Measurements from ENCODE around the gene CCDC24. TPM values are rescaled to one million over a fixed set of nuclear protein-coding genes. Genes with fewer than 3 reads are reported as not detected.
A peak's percentile ranks its signal among the peaks of the same experiment; 100 is the strongest.

The CCDC24 gene
- total RNA-seq, 1 experiment from 2014 or later, result 11.8 TPM

GRCh38 chr1:43946236-43947060 lies 45.0 kb upstream of the CCDC24 start, which contains the start of gene IPO13:
TSS of gene IPO13 (plus strand) at chr1:43946950. CDS start at chr1:43947601, 651 bp downstream.
- Histone ChIP-seq H3K9me3 (ENCODE audit: control insufficient read depth, low read depth, low read length) (no peaks in the 10 kb centered on the region), H2BK5ac (ENCODE audit: insufficient read length, low read length) (no peak within 1 kb of the TSS), H3K18ac (ENCODE audit: insufficient read length, low read depth, low read length) (peak within 1 kb of the TSS; percentile 98), H2BK15ac (ENCODE audit: low read depth, low read length) (no peak within 1 kb of the TSS), H4K91ac (ENCODE audit: insufficient read length, low read depth, low read length) (no peak within 1 kb of the TSS), H2AK5ac (ENCODE audit: insufficient read length, low read length) (no peak within 1 kb of the TSS), H3T11ph (ENCODE audit: low read length) (no peak within 1 kb of the TSS), H3K23me2 (ENCODE audit: insufficient read length, low read depth, low read length, poor library complexity, severe bottlenecking) (peaks cover 10% of the 10 kb centered on the region), H3K27ac (ENCODE audit: insufficient read length, low read depth, low read length) (no peak within 1 kb of the TSS), H3K79me2 (ENCODE audit: insufficient read depth, low read length) (no peaks in the 10 kb centered on the region), H3K4ac (ENCODE audit: low read depth, low read length) (no peak within 1 kb of the TSS), H2BK20ac (ENCODE audit: low read depth, low read length, poor library complexity, severe bottlenecking) (no peak within 1 kb of the TSS), H2BK120ac (ENCODE audit: low read depth, low read length, poor library complexity, severe bottlenecking) (no peak within 1 kb of the TSS), H3K27me3 (ENCODE audit: insufficient read depth, low read length) (no peaks in the 10 kb centered on the region), H3K14ac (ENCODE audit: insufficient read depth, low read length) (peak within 1 kb of the TSS; percentile 99), H4K5ac (ENCODE audit: insufficient read length, low read depth, low read length) (no peak within 1 kb of the TSS), H2AFZ (ENCODE audit: low read length) (no peak within 1 kb of the TSS), H3K23ac (ENCODE audit: insufficient read length, low read depth, low read length) (no peak within 1 kb of the TSS), H4K20me1 (ENCODE audit: control insufficient read depth, insufficient read depth, insufficient read length) (no peaks in the 10 kb centered on the region), H2BK12ac (ENCODE audit: insufficient read length, low read depth, low read length) (no peak within 1 kb of the TSS), H3K9ac (ENCODE audit: extremely low read depth, insufficient read length, low read length) (peak within 1 kb of the TSS; percentile 80), H3K79me1 (ENCODE audit: insufficient read depth, low read depth, low read length, poor library complexity, severe bottlenecking) (no peaks in the 10 kb centered on the region), H3K4me2 (ENCODE audit: insufficient read depth, insufficient read length, low read length) (peak within 1 kb of the TSS; percentile 63), H3K56ac (ENCODE audit: insufficient read length, low read depth, low read length) (no peak within 1 kb of the TSS), H4K8ac (replicated peaks; ENCODE audit: insufficient read length, low read depth, low read length) (no peak within 1 kb of the TSS), H3K4me1 (ENCODE audit: insufficient read depth, low read length) (no peaks in the 10 kb centered on the region)
- H3K36me3 Mint-ChIP-seq (ENCODE audit: insufficient read depth in 1 of 3, low read depth in 3 of 3), result peaks cover 0 to 9% (median 7%) of the 10 kb centered on the region in 3 experiments; a peak in 6 of 7 replicates
- H3K4me3 Mint-ChIP-seq, result peak within 1 kb of the TSS; percentile 84 to 88
- no peaks in the 10 kb centered on the region for H3K9me3 Mint-ChIP-seq
- DNase-seq, result peak; percentile 98
- no CpG with 5 or more reads among the region's 74 CpGs for WGBS (ENCODE audit: extremely low coverage, insufficient read length, low lambda C conversion rate)
- peak; percentile 84 for TF ChIP-seq CTCF (conservative IDR thresholded peaks at IDR 0.05)
- peak within 1 kb of the TSS; percentile 92 to 98 (median 97); a peak in 6 of 7 replicates for H3K27ac Mint-ChIP-seq
- H3K27me3 Mint-ChIP-seq (ENCODE audit: low read depth), result no peaks in the 10 kb centered on the region; the same call in 1 of the 2 replicates
- H3K4me1 Mint-ChIP-seq, result peaks cover 26 to 34% of the 10 kb centered on the region in 2 experiments

Data from H9 (cell line).